GM12864 (cell line): Measurements from ENCODE around the gene MS4A10.

Source experiments
- DNase-seq: peaks from one replicate; pipeline ENCODE4 v3.0.0-alpha.2; 2011; ENCODE audit warnings: low read depth
- H3K4me3 ChIP-seq: 2 replicates; pipeline ENCODE4 v1.5.1; 2011; ENCODE audit warnings: mild to moderate bottlenecking, low read depth, low read length, control low read depth
- TF ChIP-seq, protein P1 (sequence below): IDR thresholded peaks from 2 replicates; pipeline ENCODE4 v1.5.1; 2011; ENCODE audit warnings: low read depth, mild to moderate bottlenecking, moderate library complexity, low read length, control low read depth, inconsistent platforms; ENCODE audit errors: missing control alignments

MS4A10 gene

GRCh38 chr11:60748225-60748624 lies 36.9 kb upstream of the MS4A10 start:
- no peak overlapping the region for H3K4me3 ChIP-seq
- no peak for DNase-seq
- TF ChIP-seq, protein P1, sequence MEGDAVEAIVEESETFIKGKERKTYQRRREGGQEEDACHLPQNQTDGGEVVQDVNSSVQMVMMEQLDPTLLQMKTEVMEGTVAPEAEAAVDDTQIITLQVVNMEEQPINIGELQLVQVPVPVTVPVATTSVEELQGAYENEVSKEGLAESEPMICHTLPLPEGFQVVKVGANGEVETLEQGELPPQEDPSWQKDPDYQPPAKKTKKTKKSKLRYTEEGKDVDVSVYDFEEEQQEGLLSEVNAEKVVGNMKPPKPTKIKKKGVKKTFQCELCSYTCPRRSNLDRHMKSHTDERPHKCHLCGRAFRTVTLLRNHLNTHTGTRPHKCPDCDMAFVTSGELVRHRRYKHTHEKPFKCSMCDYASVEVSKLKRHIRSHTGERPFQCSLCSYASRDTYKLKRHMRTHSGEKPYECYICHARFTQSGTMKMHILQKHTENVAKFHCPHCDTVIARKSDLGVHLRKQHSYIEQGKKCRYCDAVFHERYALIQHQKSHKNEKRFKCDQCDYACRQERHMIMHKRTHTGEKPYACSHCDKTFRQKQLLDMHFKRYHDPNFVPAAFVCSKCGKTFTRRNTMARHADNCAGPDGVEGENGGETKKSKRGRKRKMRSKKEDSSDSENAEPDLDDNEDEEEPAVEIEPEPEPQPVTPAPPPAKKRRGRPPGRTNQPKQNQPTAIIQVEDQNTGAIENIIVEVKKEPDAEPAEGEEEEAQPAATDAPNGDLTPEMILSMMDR = no peak

- TF ChIP-seq, protein P1 = no peak
- no peak overlapping the region for H3K4me3 ChIP-seq
- no peak for DNase-seq
Measured at GRCh38 chr11:60748821-60749220, 36.3 kb upstream of the MS4A10 start.

DNA sequence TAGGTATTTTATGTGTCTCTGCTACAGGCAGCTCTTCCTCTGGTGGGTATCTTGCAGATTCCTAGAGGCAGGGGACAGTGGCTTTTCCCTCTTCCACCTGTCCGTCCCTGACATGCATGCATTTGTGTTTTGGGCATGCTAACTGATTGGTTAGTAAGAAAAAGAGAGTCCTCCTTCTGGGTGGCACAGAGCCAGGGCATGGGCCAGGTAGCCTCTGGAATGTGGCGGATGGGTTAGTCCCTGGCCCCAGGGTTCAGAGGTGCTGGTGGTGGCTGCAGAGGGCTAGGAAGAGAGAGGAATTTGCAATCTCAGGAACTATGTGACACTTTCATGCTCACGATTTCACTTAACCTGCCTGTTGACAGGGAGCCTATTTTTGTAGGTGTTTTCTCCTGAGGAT lies 34.2 kb upstream of the MS4A10 start:
- H3K4me3 ChIP-seq = no peak overlapping the region
- TF ChIP-seq, protein P1 = no peak
- DNase-seq = no peak

- DNase-seq = no peak
Measured at GRCh38 chr11:60753309-60753708, 31.8 kb upstream of the MS4A10 start.

GRCh38 chr11:60754887-60755286 lies 30.2 kb upstream of the MS4A10 start:
- TF ChIP-seq, protein P1 = no peak
- no peak for DNase-seq
- no peak overlapping the region for H3K4me3 ChIP-seq

More at GRCh38 chr11:60753309-60753708, 31.8 kb upstream of the MS4A10 start:
- H3K4me3 ChIP-seq = no peak overlapping the region
- TF ChIP-seq, protein P1 = no peak

- no peak within 1 kb of the TSS for H3K4me3 ChIP-seq
- TF ChIP-seq, protein P1 = peak; percentile 74
- DNase-seq = peak; percentile 26
Measured at GRCh38 chr11:60756307-60757032, 28.7 kb upstream of the MS4A10 start, which contains the start of gene MS4A15. Gene MS4A15, plus strand, starts transcription at chr11:60756867. Its CDS starts 6,867 bp downstream, at chr11:60763734.
